NCI-H1436 treated with DMSO at 0.1 percent for 48 hours (cell line): Measurements from ENCODE around the gene AJAP1.

Source experiments
- DNase-seq: peaks from one replicate; lab custom pipeline; 2025; lab: John Stamatoyannopoulos, UW

The AJAP1 gene

GRCh38 chr1:4837031-4837600 is 182.7 kb downstream of the AJAP1 start:
- no peak for DNase-seq

DNA sequence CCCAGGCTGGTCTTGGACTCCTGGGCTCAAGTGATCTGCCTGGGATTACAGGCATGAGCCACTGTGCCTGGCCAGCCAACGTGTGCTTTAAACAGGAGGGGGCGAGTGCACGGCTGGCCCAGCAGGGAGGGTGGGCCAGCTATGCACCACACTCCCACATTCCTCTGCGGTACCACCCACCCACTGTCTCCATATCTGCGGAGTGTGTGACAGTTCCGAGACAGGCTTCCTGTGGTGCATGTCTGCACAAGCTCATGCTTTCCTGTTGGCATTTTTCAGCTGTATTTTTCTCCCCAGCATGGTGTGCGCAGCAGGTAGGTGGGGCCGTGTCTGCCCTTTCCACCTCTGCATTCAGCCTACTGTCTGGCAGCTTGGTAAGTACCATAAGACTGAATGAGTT is 183.3 kb downstream of the AJAP1 start:
- DNase-seq: no peak

DNA sequence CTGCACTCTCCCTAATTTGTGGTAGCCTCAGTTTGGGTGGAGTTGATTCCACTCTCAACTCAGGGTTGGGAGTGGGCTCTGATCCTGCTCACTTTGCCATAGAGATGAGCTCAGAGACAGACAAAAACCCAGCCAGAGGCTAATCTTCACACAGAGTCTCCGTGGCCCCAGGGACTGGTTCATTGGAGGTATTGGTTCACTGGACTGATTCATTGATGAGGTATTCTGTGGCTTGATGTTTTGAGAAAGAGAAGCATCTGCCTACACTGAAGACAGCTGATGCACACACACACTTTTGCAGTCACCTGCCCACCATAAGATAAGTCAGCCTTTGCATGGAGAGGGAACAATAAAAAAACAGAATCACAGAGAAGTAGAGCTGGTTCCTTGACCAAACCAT is 183.8 kb downstream of the AJAP1 start:
- no peak for DNase-seq
